Small intestine (tissue), 7 donors: ENCODE measurements around the gene MAFF. TPM values are rescaled to one million over a fixed set of nuclear protein-coding genes. Genes with fewer than 3 reads are reported as not detected.

Experiments
- DNase-seq, 2 donors: peaks; one replicate each; pipeline versions ENCODE4 v3.0.0 to v3.0.0-alpha.2; 2013
- FAIRE-seq: peaks from 2 replicates; lab custom pipeline; 2012; peaks lifted over from hg19 to GRCh38; lab: Jason Lieb, UNC
- H3K27ac ChIP-seq, 3 donors: one replicate each; pipeline ENCODE4 v1.5.1; 2013; ENCODE audit warnings: low read length in 2 of 3, mild to moderate bottlenecking in 2 of 3, control low read depth in 1 of 3, inconsistent platforms in 1 of 3, low read depth in 1 of 3, moderate library complexity in 1 of 3
- H3K27me3 ChIP-seq, 3 donors: one replicate each; pipeline ENCODE4 v1.6.1; 2013; ENCODE audit warnings: low read length in 3 of 3, inconsistent platforms in 1 of 3; ENCODE audit not compliant: control insufficient read depth in 3 of 3, insufficient read depth in 3 of 3
- H3K36me3 ChIP-seq, 3 donors: one replicate each; pipeline ENCODE4 v1.6.1; 2013; ENCODE audit warnings: low read length in 3 of 3, inconsistent platforms in 1 of 3, low read depth in 1 of 3, mild to moderate bottlenecking in 1 of 3, moderate library complexity in 1 of 3; ENCODE audit not compliant: control insufficient read depth in 3 of 3, insufficient read depth in 2 of 3
- H3K4me1 ChIP-seq, 3 donors: one replicate each; pipeline ENCODE4 v1.6.1; 2013; ENCODE audit warnings: low read length in 2 of 3, inconsistent platforms in 1 of 3, low read depth in 1 of 3, mild to moderate bottlenecking in 1 of 3, moderate library complexity in 1 of 3; ENCODE audit not compliant: control insufficient read depth in 3 of 3, insufficient read depth in 2 of 3
- H3K4me3 ChIP-seq, 3 donors: one replicate each; pipeline ENCODE4 v1.5.1; 2013; ENCODE audit warnings: low read length in 3 of 3, control low read depth in 1 of 3, inconsistent platforms in 1 of 3, low read depth in 1 of 3, mild to moderate bottlenecking in 1 of 3, moderate library complexity in 1 of 3
- H3K9me3 ChIP-seq, 2 donors: one replicate each; pipeline ENCODE4 v1.6.1; 2013; ENCODE audit warnings: low read depth in 1 of 2, low read length in 1 of 2; ENCODE audit not compliant: control insufficient read depth in 2 of 2, insufficient read depth in 1 of 2
- WGBS, 3 donors: extraction: QIAGEN DNeasy Blood & Tissue Kit; methylation state at CpG; one replicate each; pipeline ENCODE4 v1.1.7; 2013; 5-methylcytosine and 5-hydroxymethylcytosine counted together
- polyA plus RNA-seq, 4 donors: library from polyadenylated mRNA; stranded (reverse) in 3 of 4; unstranded in 1 of 4; fragments of 200-250 nt in 3 of 4; fragments of 120-200 nt in 1 of 4; gene quantifications; one replicate each; pipeline versions ENCODE4 v1.2.1 to v1.2.3, GENCODE V29; 2013
- donor health status: healthy with polysubstance abuse.
- donor health status: control.
- donor health status: control.
- donor health status: Bipolar disorder and iron deficiency.
- donor health status: healthy.

The MAFF gene
- polyA plus RNA-seq, 4 donors: 9.6 to 26.5 (median 16.0) TPM

- Histone ChIP-seq H3K4me1 (peaks cover 3 to 30% (median 9%) of the 10 kb centered on the region in 3 donors), H3K36me3 (peaks cover 0 to 77% (median 7%) of the 10 kb centered on the region in 3 donors), H3K27me3 (no peaks in the 10 kb centered on the region), H3K4me3 (no peak overlapping the region), H3K27ac (no peak overlapping the region), H3K9me3 (no peaks in the 10 kb centered on the region)
- FAIRE-seq (no peak), DNase-seq (no peak)
- WGBS, 3 donors: 93 to 95% (median 93%) methylated on average over 22 of the region's 22 CpGs
Observed at GRCh38 chr22:38221407-38221806, 19.6 kb downstream of the MAFF start.

- Histone ChIP-seq H3K4me3 (no peak overlapping the region), H3K27ac (no peak overlapping the region), H3K36me3 (peaks cover 0 to 81% (median 9%) of the 10 kb centered on the region in 3 donors), H3K9me3 (no peaks in the 10 kb centered on the region), H3K4me1 (peaks cover 3 to 30% (median 9%) of the 10 kb centered on the region in 3 donors), H3K27me3 (no peaks in the 10 kb centered on the region)
- 88% methylated on average over 21 to 25 of the region's 25 CpGs for WGBS, 3 donors
- DNase-seq (no peak), FAIRE-seq (no peak)
Observed at GRCh38 chr22:38221908-38222796, 20.4 kb downstream of the MAFF start.

- Histone ChIP-seq H3K27me3 (no peaks in the 10 kb centered on the region), H3K9me3 (no peaks in the 10 kb centered on the region), H3K4me3 (no peak overlapping the region), H3K4me1 (peaks cover 3 to 30% (median 9%) of the 10 kb centered on the region in 3 donors), H3K27ac (no peak overlapping the region), H3K36me3 (peaks cover 0 to 87% (median 9%) of the 10 kb centered on the region in 3 donors)
- FAIRE-seq (no peak), DNase-seq (no peak)
- WGBS, 3 donors: 68 to 78% (median 71%) methylated on average over 8 of the region's 8 CpGs
Observed at GRCh38 chr22:38222797-38223119, 21.0 kb downstream of the MAFF start.

- FAIRE-seq (no peak), DNase-seq (no peak)
- WGBS, 3 donors: 75 to 80% (median 79%) methylated on average over 12 of the region's 12 CpGs
- Histone ChIP-seq H3K27me3 (no peaks in the 10 kb centered on the region), H3K4me1 (peaks cover 3 to 25% (median 6%) of the 10 kb centered on the region in 3 donors), H3K36me3 (peaks cover 0 to 94% (median 9%) of the 10 kb centered on the region in 3 donors), H3K27ac (no peak overlapping the region), H3K4me3 (no peak overlapping the region), H3K9me3 (no peaks in the 10 kb centered on the region)
Observed at GRCh38 chr22:38223289-38223960, 21.6 kb downstream of the MAFF start.

- peaks cover 0 to 24% (median 8%) of the 10 kb centered on the region in 3 donors for H3K4me1 ChIP-seq
- no peak for FAIRE-seq
- H3K9me3 ChIP-seq: no peaks in the 10 kb centered on the region
- H3K36me3 ChIP-seq: peaks cover 0 to 96% (median 11%) of the 10 kb centered on the region in 3 donors
- H3K4me3 ChIP-seq: no peak overlapping the region
- WGBS, 3 donors: 93 to 95% (median 94%) methylated on average over 25 of the region's 25 CpGs
- no peak overlapping the region for H3K27ac ChIP-seq
- H3K27me3 ChIP-seq: no peaks in the 10 kb centered on the region
- DNase-seq: no peak
Observed at GRCh38 chr22:38226853-38227649, 25.3 kb downstream of the MAFF start.

- 51 to 57% (median 53%) methylated on average over 3 of the region's 3 CpGs for WGBS, 3 donors
- Histone ChIP-seq H3K4me1 (peaks cover 0 to 24% (median 8%) of the 10 kb centered on the region in 3 donors), H3K27me3 (no peaks in the 10 kb centered on the region), H3K9me3 (no peaks in the 10 kb centered on the region), H3K27ac (peak overlapping the region; percentile 63 to 84 (median 66)), H3K4me3 (no peak overlapping the region), H3K36me3 (peaks cover 3 to 96% (median 11%) of the 10 kb centered on the region in 3 donors)
- DNase-seq (no peak), FAIRE-seq (no peak)
Observed at GRCh38 chr22:38228326-38228872, 26.6 kb downstream of the MAFF start.

- Histone ChIP-seq H3K9me3 (no peaks in the 10 kb centered on the region), H3K4me1 (peaks cover 0 to 24% (median 8%) of the 10 kb centered on the region in 3 donors), H3K36me3 (peaks cover 5 to 96% (median 11%) of the 10 kb centered on the region in 3 donors), H3K4me3 (no peak overlapping the region), H3K27me3 (no peaks in the 10 kb centered on the region), H3K27ac (peak overlapping the region; percentile 63 to 84 (median 66))
- peak; percentile 48 to 72 for DNase-seq
- FAIRE-seq: no peak
- 62 to 65% (median 62%) methylated on average over 13 to 14 of the region's 14 CpGs for WGBS, 3 donors
Observed at GRCh38 chr22:38228873-38229740, 27.3 kb downstream of the MAFF start.
